ENCODE data around the gene SETD2.
"Not testable (repeated sequence)": the region's sequence is repeated elsewhere in the genome, so short reads cannot be mapped to it uniquely, and the experiment has no call there.

SETD2 gene

DNA sequence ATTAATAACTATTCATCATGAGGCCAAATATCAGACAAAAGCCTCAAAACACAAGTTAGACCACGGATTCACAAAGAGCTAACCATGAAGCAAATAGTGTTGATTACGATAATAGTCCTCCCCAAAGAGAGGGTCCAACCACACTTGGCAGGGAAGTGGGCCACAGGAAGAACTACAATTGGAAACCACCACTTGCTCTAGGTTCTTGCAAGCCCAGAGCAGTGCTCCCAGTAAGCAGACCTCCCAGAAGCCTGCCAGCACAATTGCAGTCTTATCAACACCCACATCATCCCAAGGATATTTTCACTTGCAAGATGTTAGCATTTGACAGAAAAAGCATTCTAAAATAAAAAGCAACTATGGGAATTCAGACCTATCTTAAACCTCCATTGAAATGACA lies 11.3 kb downstream of the SETD2 start:
- DNase-seq (ENCODE audit: low spot score): no peak

DNA sequence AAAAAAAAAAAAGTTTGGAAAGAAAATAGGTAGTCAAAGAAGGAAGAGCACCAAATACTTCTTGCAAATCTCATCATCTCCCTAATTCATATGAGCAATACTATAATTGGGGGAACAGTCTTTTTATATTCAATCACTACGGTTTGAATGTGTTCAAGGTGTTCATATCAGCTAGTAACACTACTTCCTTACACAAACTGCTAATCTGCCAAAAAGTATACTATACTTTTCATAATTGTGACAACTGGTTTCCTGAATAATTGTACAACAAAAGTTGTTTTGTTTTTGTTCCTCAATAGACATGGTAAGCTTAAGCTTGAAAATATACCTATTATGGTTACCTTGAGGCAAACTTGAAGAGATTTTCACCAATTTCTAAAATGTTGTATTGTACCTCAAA lies 12.1 kb downstream of the SETD2 start:
- no peak for DNase-seq (ENCODE audit: low spot score)

DNA sequence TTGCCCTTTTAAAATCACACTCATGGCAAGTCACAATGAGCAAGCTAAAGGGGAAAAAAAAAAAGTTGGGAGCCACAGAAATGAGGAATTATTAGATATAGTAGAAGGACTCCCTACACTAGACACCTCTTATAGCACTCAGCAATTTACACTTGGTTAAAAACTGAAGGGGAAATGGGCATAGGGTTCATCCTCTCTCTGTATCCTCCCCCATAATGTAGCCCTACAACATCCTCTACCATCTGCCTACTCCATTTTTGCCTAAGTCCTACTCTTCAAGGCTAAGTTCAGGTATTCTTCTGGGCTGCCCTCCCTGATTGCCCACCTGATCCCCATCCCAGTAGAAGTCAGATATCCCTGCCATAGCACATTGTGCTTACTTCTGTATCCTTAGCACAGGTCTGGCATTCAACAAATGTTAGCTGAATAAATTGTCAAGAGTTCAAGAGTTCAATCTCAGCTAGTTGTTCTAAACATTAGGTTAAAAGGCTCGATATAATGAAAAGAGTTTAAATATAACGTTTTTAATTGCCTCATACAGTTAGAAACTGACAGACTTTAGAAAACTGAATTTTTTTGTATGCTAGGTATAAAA lies 14.5 kb downstream of the SETD2 start:
- no peak for DNase-seq (ENCODE audit: low spot score)

DNA sequence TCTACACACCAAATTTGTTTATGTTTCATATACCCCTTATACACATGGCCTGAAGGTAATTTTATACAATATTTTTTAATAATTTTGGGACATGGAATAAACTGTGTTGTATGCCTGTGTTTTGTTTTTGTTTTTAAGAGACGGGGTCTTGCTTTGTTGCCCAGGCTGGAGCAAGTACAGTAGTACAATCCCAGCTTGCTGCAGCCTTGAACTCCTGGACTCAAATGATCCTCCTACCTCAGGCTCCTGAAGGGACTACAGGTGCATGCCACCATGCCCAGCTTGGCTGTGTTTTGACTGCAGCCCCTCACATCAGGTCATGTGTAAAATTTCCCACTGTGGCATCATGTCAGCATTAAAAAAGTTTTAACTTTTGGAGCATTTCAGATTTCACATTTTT lies 18.6 kb downstream of the SETD2 start:
- no peak for DNase-seq (ENCODE audit: low spot score)

DNA sequence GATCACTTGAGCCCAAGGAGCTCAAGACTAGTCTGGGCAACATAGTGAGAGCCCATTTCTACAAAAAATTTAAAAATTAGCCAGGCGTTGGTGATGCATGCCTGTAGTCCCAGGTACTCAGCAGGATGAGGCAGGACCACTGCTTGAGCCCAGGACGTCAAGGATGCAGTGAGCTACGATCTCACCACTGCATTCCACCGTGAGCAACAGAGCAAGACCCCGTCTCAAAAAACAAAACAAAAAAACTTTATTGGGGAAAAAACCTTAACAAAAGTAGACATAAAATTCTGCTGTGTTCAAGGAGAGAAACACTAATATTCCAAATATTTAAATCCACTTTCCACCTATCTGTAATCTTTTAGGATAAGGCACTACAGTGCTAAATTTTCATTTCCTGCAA lies 20.8 kb downstream of the SETD2 start:
- no peak for DNase-seq (ENCODE audit: low spot score)

DNA sequence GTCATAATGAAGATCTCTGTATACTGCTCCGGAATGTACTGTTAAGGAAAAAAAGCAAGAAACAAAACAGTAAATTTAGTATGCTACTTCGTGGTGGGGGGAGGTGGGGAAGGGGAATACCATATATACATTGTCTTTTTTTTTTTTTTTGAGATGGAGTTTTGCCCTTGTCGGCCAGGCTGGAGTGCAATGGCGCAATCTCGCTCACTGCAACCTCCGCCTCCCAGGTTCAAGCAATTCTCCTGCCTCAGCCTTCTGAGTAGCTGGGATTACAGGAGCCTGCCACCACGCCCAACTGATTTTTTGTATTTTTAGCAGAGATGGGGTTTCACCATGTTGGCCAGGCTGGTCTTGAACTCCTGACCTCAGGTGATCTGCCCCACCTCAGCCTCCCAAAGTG lies 21.4 kb downstream of the SETD2 start:
- not testable (repeated sequence) for DNase-seq (ENCODE audit: low spot score)

DNA sequence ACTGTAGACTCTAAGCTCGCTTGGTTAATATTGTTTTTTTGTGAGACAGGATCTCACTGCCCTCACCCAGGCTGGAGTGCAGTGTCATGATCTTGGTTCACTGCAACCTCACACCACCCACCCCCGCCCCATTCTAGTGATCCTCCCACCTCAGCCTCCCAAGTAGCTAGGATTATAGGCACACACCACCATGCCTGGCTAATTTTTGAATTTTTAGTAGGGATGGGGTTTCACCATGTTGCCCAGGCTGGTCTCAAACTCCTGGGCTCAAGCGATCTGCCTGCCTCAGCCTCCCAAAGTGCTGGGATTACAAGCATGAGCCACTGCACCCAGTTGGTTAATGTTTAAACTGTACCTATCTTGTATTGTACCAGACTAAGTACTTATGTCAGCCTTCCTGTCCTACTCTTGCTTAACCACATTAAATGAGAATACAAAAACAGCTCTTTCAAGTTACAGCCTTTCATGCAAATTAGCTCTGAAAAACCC lies 22.9 kb downstream of the SETD2 start:
- DNase-seq (ENCODE audit: low spot score): not testable (repeated sequence)

DNA sequence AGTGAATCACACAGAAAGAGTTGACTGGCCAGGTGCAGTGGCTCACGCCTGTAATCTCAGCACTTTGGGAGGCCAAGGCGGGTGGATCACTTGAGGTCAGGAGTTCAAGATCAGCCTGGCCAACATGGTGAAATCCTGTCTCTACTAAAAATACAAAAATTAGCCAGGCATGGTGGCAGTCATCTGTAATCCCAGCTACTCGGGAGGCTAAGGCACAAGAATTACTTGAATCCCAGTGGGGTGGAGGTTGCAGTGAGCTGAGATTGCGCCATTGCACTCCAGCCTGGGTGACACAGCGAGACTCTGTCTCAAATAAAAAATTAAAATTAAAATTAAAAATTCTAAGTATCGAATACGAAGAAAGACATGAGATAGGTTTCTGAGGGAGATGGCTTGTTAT lies 23.4 kb downstream of the SETD2 start:
- not testable (repeated sequence) for DNase-seq (ENCODE audit: low spot score)

DNA sequence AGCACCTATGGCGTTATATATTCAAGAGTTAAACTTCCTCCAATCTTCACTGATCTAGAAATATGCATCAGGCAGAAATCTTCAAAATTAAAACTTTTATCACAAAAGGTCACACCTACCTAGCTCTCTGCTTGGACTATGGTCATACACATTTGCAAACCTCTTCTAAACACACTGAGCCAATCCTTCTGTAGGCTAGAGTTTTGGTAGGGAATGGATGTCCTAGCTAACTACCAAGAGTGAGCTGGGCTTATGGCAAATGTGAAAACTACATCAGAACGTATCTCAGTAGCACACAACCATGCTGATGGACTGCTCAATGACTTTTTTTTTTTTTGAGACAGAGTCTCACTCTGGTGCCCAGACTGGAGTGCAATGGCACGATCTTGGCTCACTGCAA lies 29.6 kb downstream of the SETD2 start:
- DNase-seq (ENCODE audit: low spot score): no peak

DNA sequence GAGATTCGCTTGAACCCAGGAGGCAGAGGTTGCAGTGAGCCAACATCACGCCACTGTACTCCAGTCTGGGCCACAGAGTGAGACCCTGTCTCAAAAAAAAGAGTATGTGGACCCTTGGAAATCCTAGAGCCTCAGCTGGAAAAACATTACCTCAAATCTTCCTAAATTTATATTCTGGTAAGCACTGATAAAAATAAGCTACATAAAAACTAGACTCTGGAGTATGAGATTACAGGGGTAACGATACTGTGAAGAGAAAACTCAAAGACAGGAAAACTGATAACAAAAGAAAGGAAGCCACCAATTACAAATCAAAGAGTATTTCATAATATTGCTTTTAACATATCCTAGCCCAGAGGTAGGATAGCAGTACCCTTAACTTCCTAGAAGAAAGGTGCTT lies 30.3 kb downstream of the SETD2 start:
- DNase-seq (ENCODE audit: low spot score): no peak

DNA sequence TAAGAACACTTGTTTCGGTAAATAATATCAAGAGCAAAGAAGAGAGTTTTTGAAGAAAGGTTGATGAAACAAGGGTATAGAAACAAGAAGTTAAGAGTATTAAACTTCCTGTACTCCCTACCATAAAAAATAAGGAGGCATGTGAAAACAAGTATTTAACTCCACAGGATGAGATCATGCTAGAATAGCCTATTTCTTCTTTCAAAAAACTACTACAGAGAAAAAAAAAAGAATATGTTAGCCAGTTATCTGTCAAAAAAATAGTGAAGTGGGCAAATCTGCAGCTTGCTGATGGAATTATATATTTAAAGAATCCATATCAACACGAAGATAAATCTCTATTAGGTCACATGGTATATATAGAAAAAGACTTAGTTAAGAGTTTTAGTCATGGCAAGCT lies 33.4 kb downstream of the SETD2 start:
- DNase-seq (ENCODE audit: low spot score): no peak

DNA sequence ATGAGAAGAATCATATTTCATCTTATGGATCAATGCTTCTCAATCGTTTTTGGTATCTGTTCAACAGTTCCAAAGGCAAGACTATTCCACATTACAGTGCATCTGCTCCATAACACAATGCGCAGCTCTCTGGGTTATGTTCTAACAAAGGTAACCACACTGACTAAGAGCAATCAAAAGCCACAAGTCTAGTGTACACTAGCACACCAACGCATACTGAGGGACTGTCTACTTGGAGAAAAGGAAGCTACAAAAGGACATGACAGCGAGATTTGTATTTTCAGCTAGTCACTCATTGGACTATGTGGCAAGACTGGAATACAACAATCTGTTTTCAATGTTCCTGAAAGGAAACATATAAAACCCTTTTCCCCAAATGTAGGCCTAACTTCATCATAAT lies 35.8 kb downstream of the SETD2 start:
- no peak for DNase-seq (ENCODE audit: low spot score)

DNA sequence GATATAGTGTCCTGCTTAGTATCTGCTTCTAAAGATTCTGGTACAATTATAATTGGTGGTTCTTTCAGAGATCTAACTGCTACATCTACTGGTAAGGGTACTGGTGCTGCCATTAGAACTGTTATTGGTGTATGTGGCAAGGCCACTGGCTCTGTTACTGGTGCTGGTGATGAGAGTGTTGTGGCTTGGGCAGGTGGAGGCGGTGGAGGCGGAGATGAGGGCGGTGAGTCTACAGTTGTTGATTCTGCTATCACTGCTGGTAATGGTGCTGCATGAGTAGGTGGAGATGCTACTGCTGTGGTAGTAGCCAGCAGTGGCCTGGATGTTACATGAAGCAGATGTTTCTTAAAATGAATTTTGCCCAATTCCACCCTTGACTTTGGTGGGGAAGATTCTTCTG lies 40.1 kb downstream of the SETD2 start:
- no peak for DNase-seq (ENCODE audit: low spot score)

DNA sequence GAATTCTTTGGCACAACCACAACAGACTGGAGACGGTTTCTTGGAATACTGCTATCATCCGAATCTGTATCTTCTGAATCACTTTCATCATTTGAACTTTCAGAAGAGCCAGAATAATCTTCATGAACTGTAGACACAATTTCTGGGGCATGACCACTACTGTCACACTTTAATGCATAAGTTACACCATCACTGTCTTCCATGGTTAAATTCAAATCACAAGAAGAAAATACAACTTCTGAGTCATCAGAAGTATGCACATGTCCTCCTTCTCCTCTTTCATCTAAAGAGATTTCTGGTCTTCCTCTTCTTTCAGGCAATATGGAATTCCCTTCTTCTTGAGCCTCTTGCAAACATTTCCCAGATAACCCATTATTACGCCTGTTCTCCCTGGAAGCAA lies 42.5 kb downstream of the SETD2 start:
- no peak for DNase-seq (ENCODE audit: low spot score)

DNA sequence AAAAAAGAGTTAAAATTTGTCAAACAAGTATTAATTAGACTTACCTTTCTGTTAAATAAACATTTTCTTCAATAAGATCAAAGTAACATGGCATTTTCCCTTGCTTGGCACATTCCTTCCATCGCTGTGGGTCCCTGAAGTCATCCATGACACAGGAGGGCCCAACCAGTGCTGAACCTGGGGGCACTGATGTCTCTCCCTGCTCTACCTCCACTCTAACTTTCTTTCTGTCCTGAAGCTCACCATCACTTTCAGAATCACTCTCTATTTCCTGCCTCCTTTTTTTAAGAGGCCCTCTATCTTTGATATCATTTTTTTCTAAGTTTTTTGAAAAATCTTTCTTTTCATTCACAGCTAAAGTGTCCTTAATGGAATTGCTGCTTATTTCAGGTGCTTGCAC lies 43.8 kb downstream of the SETD2 start:
- DNase-seq (ENCODE audit: low spot score): no peak

DNA sequence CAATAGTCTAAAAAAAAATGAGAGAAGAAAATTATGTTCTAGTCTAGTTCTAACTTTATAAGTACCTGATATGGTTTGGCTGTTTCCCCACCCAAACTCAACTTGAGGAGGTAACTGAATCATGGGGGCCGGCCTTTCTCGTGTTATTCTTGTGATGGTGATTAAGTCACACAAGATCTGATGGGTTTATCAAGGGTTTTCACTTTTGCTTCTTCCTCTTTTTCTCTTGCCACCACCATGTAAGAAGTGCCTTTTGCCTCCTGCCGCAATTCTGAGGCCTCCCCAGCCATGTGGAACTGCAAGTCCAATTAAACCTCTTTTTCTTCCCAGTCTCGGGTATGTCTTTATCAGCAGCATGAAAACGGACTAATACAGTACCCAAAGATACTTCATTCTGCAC lies 44.5 kb downstream of the SETD2 start:
- DNase-seq (ENCODE audit: low spot score): not testable (repeated sequence)

DNA sequence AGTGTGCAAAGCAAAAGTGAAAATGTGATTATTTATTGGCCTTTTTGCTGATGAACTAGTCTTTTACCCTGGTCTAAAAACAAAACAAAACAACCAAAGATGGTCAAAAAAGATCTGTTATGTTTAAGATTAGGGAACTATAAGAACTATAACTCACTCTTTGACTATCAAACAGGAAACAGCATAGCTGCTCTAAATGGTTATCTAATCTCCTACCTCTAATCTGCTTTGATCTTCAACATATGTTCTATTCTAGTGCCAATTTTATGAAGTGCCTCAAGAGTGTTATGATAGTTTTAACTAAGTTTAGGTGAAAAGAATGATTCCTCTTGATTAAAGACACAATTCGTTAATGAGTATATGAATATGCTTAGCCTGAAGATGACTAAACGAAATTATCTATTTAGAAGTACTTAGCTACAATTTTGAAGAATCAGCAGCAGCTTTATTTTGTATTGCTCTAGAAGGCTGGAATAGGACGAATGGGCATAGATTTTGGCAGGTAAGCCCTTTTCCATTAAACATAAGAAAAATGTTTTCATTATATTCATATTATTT lies 46.0 kb downstream of the SETD2 start:
- no peak for DNase-seq (ENCODE audit: low spot score)

DNA sequence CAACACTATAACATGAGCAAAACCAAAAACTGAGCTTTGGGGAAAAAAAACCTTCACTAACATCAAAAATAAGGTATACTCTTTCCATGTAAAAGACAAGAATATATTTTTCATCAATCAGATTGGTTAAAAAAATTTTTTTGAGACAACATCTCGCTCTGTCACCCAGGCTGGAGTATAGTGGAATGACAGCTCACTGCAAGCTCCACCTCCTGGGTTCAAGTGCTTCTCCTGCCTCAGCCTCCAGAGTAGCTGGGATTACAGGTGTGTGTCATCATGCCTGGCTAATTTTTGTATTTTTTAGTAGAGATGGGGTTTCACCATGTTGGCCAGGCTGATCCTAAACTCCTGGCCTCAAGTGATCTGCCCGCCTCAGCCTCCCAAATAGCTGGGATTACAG lies 48.4 kb downstream of the SETD2 start:
- DNase-seq (ENCODE audit: low spot score): not testable (repeated sequence)

DNA sequence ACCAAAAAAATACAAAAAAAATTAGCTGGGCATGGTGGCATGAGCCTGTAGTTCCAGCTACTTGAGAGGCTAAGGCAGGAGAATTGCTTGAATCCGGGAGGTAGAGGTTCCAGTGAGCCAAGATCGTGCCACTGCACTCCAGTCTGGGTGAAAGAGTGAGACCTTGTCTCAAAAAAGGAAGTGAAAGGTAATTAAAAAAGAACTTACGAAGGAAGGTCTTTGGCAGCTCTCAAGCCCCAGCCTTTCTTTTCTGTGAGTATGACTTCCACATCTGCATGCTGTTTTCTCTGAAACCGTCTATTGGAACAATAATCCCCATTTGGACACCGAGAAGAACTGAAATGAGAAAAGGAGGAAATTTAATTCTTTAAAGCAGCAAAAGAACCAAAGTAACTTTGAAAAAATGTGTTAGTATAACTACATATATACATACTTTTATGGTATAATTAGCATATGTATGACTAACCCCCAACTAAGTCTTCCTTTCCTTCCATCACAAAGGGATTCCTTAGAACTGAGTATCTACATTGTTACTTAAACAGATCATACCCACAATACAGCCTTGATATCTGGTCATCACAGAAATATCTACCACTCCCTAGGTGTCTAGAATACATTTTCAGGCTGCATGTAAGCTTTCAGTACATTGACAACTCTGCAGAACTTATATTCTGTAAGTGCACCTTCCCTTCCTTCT lies 50.1 kb downstream of the SETD2 start:
- no peak for DNase-seq (ENCODE audit: low spot score)

DNA sequence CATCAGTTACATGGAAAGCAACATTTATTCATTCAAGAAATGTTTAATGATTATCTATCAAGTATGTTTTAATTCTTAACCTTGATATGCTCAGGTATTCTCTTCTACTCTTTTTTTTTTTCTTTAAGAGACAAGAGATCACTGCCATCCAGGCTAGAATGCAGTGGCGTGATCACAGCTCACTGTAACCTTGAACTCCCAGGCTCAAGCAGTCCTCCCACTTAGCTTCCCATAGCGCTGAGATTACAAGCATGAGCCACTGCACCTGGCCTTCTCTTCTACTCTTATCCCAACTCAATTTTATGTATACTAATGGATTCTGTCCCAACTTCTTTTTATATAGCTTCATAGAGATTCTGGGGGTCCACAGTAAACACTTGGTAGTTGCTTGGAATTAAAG lies 50.9 kb downstream of the SETD2 start:
- no peak for DNase-seq (ENCODE audit: low spot score)

DNA sequence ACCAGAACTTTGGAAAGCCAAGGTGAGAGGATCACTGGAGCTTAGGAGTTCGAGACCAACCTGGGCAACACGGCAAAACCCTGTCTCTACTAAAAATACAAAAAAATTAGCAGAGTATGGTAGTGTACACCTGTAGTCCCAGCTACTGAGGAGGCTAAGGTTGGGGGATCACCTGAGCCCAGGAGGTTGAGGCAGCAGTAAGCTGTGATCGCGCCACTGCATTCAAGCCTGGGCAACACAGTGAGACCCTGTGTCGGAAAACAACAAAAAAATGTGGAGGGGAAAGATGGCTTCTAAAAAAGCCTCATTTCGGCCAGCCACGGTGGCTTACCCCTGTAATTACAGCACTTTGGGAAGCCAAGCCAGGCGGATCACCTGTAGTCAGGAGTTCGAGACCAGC lies 54.5 kb downstream of the SETD2 start:
- no peak for DNase-seq (ENCODE audit: low spot score)

DNA sequence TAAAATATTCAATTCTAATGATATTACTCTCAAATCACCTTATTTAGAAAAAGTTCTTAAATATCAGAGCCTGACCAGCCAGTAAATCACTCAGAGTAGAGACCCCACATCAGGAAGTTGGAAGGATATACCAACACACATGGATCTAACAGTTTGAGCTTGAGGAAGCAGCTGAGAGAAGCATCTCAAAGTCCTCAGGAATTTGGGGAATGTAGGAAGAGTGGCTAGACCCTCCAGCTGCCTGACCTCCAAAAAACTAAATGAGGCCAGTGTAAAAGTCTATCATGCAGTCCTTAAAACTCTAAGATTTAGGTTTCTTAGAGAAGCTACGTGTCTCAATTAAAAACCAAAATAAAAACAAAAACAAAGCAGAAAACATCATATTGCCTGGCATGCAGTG lies 55.4 kb downstream of the SETD2 start:
- DNase-seq (ENCODE audit: low spot score): no peak

DNA sequence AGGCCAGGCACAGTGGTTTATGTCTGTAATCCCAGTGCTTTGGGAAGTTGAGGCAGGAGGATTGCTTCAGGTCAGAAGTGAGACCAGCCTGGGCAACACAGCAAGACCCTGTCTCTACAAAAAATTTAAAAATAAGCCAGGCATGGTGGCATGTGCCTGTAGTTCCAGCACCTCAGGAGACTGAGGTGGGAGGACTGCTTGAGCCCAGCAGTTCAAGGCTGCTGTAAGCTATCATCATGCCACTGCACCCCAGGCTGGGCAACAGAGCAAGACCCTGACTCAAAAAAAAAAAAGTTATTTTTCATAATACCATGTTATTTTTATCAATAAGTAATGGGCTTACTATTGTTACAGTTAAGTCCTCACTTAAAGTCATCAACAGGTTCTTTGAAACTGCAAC lies 59.7 kb downstream of the SETD2 start:
- DNase-seq (ENCODE audit: low spot score): no peak

DNA sequence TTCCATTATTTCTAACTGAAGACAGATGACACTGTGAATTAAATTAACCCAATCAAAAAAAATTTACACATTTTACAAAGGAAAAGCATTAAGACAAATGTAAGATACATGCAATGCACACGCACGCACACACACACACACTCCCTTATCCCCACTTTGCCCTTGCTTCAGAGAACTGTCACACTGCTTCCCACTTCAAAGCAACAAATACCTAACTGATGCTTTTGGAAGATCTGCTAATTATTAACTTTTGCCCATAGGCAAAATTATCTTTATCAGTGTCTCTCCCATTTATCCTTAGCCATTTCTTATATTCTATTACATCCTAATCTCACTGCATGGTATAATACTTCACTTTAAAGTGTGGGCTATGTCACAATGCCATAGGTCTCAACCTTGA lies 60.3 kb downstream of the SETD2 start:
- no peak for DNase-seq (ENCODE audit: low spot score)

Measured in Ammon's horn (tissue), 1 donor.